Measurements from ENCODE around the gene SLC5A2.
"Not testable (repeated sequence)": the region's sequence is repeated elsewhere in the genome, so short reads cannot be mapped to it uniquely, and the experiment has no call there.

Gene SLC5A2

DNA sequence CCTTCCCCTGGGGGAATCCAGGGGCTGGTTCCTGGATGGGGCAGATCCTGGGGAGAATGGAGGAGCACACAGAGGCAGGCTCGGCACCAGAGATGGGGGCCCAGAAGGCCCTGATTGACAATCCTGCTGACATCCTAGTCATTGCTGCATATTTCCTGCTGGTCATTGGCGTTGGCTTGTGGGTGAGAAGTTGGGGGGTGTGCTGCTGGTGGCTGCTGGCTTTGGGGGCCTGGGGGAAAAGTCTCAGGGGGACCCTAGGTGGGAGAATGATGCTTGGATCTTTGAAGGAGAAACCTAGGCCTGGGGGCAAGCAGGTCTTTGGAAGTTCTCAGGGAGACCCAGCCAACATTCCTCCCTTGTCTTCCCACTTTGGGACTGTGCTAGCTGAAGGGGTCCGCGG is at the start of gene SLC5A2:
Gene SLC5A2, plus strand, starts transcription at position 43 of the 400 bp plus-strand sequence. Its CDS starts 14 bp downstream, at position 57.
- no peak for DNase-seq (ENCODE audit: low read depth)
- no peak within 1 kb of the TSS for H3K4me3 ChIP-seq (ENCODE audit: low read depth, low read length)
- TF ChIP-seq, protein P1, sequence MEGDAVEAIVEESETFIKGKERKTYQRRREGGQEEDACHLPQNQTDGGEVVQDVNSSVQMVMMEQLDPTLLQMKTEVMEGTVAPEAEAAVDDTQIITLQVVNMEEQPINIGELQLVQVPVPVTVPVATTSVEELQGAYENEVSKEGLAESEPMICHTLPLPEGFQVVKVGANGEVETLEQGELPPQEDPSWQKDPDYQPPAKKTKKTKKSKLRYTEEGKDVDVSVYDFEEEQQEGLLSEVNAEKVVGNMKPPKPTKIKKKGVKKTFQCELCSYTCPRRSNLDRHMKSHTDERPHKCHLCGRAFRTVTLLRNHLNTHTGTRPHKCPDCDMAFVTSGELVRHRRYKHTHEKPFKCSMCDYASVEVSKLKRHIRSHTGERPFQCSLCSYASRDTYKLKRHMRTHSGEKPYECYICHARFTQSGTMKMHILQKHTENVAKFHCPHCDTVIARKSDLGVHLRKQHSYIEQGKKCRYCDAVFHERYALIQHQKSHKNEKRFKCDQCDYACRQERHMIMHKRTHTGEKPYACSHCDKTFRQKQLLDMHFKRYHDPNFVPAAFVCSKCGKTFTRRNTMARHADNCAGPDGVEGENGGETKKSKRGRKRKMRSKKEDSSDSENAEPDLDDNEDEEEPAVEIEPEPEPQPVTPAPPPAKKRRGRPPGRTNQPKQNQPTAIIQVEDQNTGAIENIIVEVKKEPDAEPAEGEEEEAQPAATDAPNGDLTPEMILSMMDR (IDR thresholded peaks at IDR 0.05; ENCODE audit: insufficient read depth, low read depth, low read length, missing control alignments) = no peak

DNA sequence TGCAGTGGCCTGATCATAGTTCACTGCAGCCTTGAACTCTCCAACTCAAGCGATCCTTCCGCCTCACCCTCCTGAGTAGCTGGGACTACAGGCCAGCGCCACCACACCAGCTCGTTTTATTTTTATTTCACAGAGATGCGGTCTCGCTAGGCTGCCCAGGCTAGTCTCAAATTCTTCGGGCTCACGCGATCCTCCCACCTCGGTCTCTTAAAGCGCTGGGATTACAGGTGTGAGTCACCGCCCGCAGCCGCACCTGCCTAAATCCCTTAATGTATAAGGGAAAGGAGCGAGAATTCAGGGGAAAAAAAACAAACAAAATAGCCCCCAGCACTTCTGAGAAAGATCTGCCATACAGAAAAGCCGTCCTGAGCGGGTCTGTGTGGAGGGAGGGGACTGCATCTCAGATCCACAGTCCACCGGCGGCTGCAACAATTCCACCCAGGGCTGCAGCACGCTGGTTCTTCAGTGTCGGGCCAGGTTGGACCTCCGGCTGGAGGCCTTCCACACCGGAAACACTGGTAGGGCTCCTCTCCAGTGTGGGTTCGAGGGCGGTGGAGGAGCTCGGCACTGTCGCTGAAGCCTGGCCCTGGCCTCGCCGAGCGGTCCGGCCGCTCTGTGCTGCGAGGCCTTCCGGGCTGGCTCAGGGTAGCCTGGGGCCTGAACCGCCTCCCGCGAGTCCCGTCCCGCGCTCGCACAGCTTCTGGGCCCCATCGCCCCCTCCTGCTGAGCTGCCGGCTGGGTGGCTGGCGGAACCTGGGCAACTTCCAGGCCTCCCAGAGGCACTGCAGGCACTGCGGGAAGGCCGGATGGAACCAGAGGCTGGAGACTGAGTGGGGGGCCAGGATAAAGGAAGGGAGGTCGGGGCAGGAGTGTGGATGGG is 47.3 kb upstream of the SLC5A2 start:
- TF ChIP-seq, protein P1 (IDR thresholded peaks at IDR 0.05; ENCODE audit: insufficient read depth, low read depth, low read length, missing control alignments) = no peak
- H3K4me3 ChIP-seq (ENCODE audit: low read depth, low read length) = no peak overlapping the region
- no peak for DNase-seq (ENCODE audit: low read depth)

DNA sequence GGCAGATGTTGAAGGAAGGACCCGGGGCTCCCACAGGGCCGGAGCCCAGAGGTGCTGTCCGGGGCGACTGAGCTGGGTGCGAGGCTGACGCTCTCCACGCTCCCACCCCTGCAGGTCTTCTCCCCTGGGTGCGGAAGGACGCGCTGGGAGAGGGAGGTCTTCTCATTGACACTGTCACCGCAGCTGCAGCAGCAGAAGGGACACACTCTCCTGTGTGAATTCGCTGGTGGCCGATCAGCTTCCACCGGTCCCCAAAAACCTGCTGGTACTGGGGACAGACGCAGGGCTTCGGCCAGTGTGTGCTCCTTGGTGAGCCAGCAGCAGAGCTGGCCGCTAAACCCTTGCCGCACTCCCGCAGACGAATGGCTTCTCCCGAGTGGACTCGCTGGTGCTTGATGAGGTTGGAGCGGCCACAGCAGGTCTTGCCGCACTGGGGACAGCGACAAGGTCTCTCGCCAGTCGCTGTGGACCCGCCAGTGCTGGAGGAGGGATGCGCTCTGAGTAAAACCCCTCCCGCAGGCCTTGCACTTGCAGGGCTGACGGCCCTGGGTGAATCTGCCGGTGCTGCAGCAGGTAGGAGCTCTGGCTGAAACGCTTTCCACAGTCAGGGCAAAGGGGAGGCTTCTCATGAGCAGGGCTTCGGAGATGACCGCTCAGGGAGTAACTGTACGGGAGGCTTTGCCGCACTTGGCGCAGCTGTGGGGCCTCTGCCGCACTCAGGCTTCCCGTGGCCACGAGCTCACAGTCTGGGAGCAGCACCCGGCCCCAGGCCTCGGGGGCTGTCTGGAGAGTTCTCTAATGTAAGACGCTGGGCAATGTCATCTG is 46.5 kb upstream of the SLC5A2 start:
- no peak overlapping the region for H3K4me3 ChIP-seq (ENCODE audit: low read depth, low read length)
- DNase-seq (ENCODE audit: low read depth) = no peak
- TF ChIP-seq, protein P1 (IDR thresholded peaks at IDR 0.05; ENCODE audit: insufficient read depth, low read depth, low read length, missing control alignments) = no peak

DNA sequence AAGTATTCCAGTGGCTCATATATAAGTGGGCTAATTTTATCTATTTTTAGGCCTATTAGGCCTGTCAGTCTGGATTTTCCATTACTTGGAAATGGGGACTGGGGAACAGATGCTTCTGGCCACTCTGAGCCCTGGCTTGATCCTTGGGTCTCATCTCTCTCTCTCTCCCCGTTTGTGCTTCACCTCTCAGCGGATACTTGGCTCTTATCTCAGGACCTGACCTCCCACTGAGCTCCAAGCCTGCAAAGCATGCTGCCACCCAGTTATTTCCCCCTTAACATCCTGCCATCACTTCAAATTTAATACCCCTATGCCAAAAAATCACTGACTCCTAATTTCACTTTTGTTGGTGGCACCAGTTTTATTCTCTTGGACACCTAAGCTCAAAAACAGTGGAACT is 44.5 kb upstream of the SLC5A2 start:
- TF ChIP-seq, protein P1 (IDR thresholded peaks at IDR 0.05; ENCODE audit: insufficient read depth, low read depth, low read length, missing control alignments) = no peak
- no peak for DNase-seq (ENCODE audit: low read depth)
- no peak overlapping the region for H3K4me3 ChIP-seq (ENCODE audit: low read depth, low read length)

DNA sequence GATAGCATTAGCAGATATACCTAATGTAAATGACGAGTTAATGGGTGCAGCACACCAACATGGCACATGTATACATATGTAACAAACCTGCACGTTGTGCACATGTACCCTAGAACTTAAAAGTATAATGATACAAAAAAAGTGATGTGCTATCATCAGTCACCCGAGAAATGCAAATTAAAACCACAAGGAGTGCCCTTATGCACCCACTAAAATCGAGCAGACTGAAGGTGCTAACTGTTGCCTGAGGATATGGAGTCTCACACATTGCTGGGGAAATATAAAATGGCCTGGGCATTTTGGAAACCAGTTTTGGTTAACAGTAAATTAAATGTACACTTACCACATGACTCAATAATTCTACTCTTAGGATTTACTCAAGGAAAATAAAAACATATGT is 43.9 kb upstream of the SLC5A2 start:
- DNase-seq (ENCODE audit: low read depth); H3K4me3 ChIP-seq (ENCODE audit: low read depth, low read length): not testable (repeated sequence)

DNA sequence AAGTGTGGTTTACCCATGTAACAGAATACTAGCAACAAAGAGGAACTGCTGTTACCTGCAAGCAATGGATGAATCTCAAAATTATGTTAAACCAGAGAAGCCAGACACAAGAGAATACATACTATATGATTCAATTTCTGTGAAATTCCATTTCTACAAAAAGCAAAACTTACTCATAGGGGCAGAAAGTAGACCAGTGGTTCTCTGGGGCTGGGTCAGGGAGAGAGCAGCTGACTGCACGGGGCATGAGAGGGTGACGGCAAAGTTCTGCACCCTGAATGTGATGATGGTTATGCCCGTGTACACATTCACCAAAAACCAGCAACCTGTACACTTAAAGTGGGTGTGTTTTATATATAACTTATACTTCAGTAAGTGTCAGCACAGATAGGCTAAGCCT is 43.4 kb upstream of the SLC5A2 start:
- H3K4me3 ChIP-seq (ENCODE audit: low read depth, low read length) = no peak overlapping the region
- DNase-seq (ENCODE audit: low read depth) = no peak
- TF ChIP-seq, protein P1 (IDR thresholded peaks at IDR 0.05; ENCODE audit: insufficient read depth, low read depth, low read length, missing control alignments) = no peak

DNA sequence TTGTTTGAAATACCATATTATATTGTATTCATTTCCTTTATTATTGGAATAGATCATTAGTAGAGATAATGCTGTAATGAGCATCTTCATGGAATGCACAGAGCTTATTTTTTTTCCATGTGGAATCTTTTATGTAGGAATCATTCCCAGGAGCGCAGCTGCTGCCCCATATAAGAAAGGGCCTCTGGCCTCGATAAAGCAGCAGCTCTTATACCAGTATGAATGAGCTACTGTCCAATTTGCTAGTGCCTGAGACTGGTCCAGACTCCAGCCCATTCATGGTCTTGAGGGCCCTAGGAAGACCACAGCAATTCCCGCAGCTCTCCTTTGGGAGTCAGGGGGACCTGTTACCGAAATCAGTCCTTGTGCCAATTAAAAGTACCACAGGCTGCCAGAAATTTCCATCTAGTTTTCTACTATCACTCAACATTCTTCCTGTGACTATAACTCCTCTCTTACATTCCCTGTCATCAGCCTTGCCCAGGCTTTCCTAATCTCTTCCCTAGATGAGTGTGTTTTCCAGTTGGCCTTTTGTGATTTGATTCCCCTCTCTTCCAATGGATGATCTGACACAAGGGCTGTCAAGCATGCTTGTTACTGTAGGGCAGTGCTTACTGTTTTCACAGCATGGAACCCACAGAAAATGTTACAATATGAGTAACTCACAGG is 42.3 kb upstream of the SLC5A2 start:
- TF ChIP-seq, protein P1 (IDR thresholded peaks at IDR 0.05; ENCODE audit: insufficient read depth, low read depth, low read length, missing control alignments) = no peak

More for the DNA sequence above, 42.3 kb upstream of the SLC5A2 start:
- DNase-seq (ENCODE audit: low read depth) = no peak
- no peak overlapping the region for H3K4me3 ChIP-seq (ENCODE audit: low read depth, low read length)

All from GM12865 (cell line).